Measurements from ENCODE around the gene CELF2. TPM values are rescaled to one million over a fixed set of nuclear protein-coding genes. Genes with fewer than 3 reads are reported as not detected.

The CELF2 gene
- total RNA-seq, 1 experiment from 2014 or later, result not detected

- Mint-ChIP-seq H3K27ac (ENCODE audit: unreplicated experiment) (no peak overlapping the region), H3K4me1 (ENCODE audit: low read depth, unreplicated experiment) (no peaks in the 10 kb centered on the region), H3K27me3 (ENCODE audit: unreplicated experiment) (peaks cover 6% of the 10 kb centered on the region), H3K36me3 (ENCODE audit: insufficient read depth, unreplicated experiment) (no peaks in the 10 kb centered on the region), H3K9me3 (ENCODE audit: low read depth, unreplicated experiment) (no peaks in the 10 kb centered on the region), H3K4me3 (ENCODE audit: low read depth, unreplicated experiment) (no peak overlapping the region)
- CTCF ChIA-PET, result no interaction called here
- BruUV-seq (replicated peaks), result no TSS peak
- no peak for DNase-seq
- TF ChIP-seq, protein P1, sequence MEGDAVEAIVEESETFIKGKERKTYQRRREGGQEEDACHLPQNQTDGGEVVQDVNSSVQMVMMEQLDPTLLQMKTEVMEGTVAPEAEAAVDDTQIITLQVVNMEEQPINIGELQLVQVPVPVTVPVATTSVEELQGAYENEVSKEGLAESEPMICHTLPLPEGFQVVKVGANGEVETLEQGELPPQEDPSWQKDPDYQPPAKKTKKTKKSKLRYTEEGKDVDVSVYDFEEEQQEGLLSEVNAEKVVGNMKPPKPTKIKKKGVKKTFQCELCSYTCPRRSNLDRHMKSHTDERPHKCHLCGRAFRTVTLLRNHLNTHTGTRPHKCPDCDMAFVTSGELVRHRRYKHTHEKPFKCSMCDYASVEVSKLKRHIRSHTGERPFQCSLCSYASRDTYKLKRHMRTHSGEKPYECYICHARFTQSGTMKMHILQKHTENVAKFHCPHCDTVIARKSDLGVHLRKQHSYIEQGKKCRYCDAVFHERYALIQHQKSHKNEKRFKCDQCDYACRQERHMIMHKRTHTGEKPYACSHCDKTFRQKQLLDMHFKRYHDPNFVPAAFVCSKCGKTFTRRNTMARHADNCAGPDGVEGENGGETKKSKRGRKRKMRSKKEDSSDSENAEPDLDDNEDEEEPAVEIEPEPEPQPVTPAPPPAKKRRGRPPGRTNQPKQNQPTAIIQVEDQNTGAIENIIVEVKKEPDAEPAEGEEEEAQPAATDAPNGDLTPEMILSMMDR (IDR thresholded peaks at IDR 0.05; ENCODE audit: unreplicated experiment), result no peak
- intact Hi-C loops (cut with micrococcal nuclease; ENCODE audit: unreplicated experiment), result no loop called here
Measured at GRCh38 chr10:11242443-11243387, 225.0 kb downstream of the CELF2 start.

GRCh38 chr10:11243425-11244222 lies 226.0 kb downstream of the CELF2 start:
- TF ChIP-seq, protein P1 (IDR thresholded peaks at IDR 0.05; ENCODE audit: unreplicated experiment), result no peak
- BruUV-seq (replicated peaks), result no TSS peak
- Mint-ChIP-seq H3K9me3 (ENCODE audit: low read depth, unreplicated experiment) (no peaks in the 10 kb centered on the region), H3K4me3 (ENCODE audit: low read depth, unreplicated experiment) (no peak overlapping the region), H3K4me1 (ENCODE audit: low read depth, unreplicated experiment) (no peaks in the 10 kb centered on the region), H3K36me3 (ENCODE audit: insufficient read depth, unreplicated experiment) (no peaks in the 10 kb centered on the region), H3K27me3 (ENCODE audit: unreplicated experiment) (no peaks in the 10 kb centered on the region), H3K27ac (ENCODE audit: unreplicated experiment) (no peak overlapping the region)
- DNase-seq, result no peak
- CTCF ChIA-PET, result no interaction called here
- intact Hi-C loops (cut with micrococcal nuclease; ENCODE audit: unreplicated experiment), result no loop called here

- no peaks in the 10 kb centered on the region for H3K4me1 Mint-ChIP-seq (ENCODE audit: low read depth, unreplicated experiment)
- no peak overlapping the region for H3K27ac Mint-ChIP-seq (ENCODE audit: unreplicated experiment)
- no peaks in the 10 kb centered on the region for H3K36me3 Mint-ChIP-seq (ENCODE audit: insufficient read depth, unreplicated experiment)
- H3K27me3 Mint-ChIP-seq (ENCODE audit: unreplicated experiment), result peaks cover 12% of the 10 kb centered on the region
- H3K9me3 Mint-ChIP-seq (ENCODE audit: low read depth, unreplicated experiment), result no peaks in the 10 kb centered on the region
- intact Hi-C loops (cut with micrococcal nuclease; ENCODE audit: unreplicated experiment), result no loop called here
- H3K4me3 Mint-ChIP-seq (ENCODE audit: low read depth, unreplicated experiment), result no peak overlapping the region
- BruUV-seq (replicated peaks), result no TSS peak
- TF ChIP-seq, protein P1 (IDR thresholded peaks at IDR 0.05; ENCODE audit: unreplicated experiment), result no peak
- CTCF ChIA-PET, result no interaction called here
- DNase-seq, result no peak
Measured at GRCh38 chr10:11245095-11245479, 227.4 kb downstream of the CELF2 start.

DNA sequence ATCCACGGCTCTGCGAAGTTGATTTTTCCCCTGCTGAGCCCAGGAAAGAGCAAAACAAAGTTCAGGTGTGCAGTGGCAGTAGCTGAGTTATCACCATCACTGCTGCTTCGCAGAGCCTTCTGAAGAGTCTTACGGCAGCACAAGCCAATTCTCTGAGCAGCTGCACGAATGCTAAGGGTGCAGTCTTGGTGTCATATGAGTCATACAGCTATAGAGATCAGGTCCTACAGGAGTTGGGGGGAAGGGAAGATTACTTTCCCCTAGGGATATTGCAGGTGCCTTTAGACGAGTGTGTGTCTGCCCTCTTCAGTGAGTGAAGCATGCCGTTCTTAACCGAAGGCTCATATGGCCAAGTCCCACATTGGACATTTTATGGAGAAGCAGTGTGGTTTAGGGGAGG lies 227.8 kb downstream of the CELF2 start:
- no peaks in the 10 kb centered on the region for H3K36me3 Mint-ChIP-seq (ENCODE audit: insufficient read depth, unreplicated experiment)
- H3K9me3 Mint-ChIP-seq (ENCODE audit: low read depth, unreplicated experiment), result no peaks in the 10 kb centered on the region
- intact Hi-C loops (cut with micrococcal nuclease; ENCODE audit: unreplicated experiment), result no loop called here
- DNase-seq, result no peak
- peaks cover 12% of the 10 kb centered on the region for H3K27me3 Mint-ChIP-seq (ENCODE audit: unreplicated experiment)
- BruUV-seq (replicated peaks), result no TSS peak
- no peak overlapping the region for H3K4me3 Mint-ChIP-seq (ENCODE audit: low read depth, unreplicated experiment)
- no peaks in the 10 kb centered on the region for H3K4me1 Mint-ChIP-seq (ENCODE audit: low read depth, unreplicated experiment)
- no peak overlapping the region for H3K27ac Mint-ChIP-seq (ENCODE audit: unreplicated experiment)
- CTCF ChIA-PET, result no interaction called here
- TF ChIP-seq, protein P1 (IDR thresholded peaks at IDR 0.05; ENCODE audit: unreplicated experiment), result no peak
